Right lobe of liver (tissue), 4 donors: ENCODE data around the gene LSM10.

Source experiments
- POLR2A ChIP-seq: fragments of 450-650 bp; IDR thresholded peaks from one replicate; pipeline ENCODE4 v1.6.1; 2017; ENCODE audit warnings: antibody characterized with exemption, mild to moderate bottlenecking
- TF ChIP-seq, protein P1 (sequence below), 4 donors: fragments of 200-600 bp in 3 of 4; fragments of 450-650 bp in 1 of 4; IDR thresholded peaks; one replicate each; pipeline versions ENCODE4 v1.5.1 to v1.8.0; 2016 to 2022; ENCODE audit warnings: antibody characterized with exemption in 4 of 4, mild to moderate bottlenecking in 2 of 4
- donor health status: DM: no; HTN: no; CAD: no.
- donor health status: DM: no; HTN: no; CAD: no.
- donor health status: DM: no; HTN: yes; CAD: no.

DNA sequence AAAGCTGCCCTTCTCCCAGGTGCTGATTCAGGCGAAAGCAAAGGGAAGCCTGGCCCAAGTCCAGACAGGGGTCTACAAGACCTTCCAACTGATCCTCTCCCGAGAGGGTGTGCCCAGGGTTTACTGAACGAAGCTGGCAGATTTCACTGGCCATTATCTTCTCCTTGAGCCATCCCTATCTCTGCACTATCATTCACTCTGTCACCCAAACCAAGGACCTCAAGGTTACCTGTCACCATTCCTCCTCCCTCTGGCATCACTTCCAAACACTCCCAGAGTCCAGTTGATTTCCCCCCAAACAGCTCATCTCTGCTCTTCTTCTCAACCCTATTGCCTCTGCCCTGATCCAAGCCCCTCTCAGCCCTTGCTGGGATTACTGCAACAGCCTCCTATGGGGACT, 16.9 kb downstream of the LSM10 start:
- TF ChIP-seq POLR2A, result no peak
- TF ChIP-seq, protein P1, sequence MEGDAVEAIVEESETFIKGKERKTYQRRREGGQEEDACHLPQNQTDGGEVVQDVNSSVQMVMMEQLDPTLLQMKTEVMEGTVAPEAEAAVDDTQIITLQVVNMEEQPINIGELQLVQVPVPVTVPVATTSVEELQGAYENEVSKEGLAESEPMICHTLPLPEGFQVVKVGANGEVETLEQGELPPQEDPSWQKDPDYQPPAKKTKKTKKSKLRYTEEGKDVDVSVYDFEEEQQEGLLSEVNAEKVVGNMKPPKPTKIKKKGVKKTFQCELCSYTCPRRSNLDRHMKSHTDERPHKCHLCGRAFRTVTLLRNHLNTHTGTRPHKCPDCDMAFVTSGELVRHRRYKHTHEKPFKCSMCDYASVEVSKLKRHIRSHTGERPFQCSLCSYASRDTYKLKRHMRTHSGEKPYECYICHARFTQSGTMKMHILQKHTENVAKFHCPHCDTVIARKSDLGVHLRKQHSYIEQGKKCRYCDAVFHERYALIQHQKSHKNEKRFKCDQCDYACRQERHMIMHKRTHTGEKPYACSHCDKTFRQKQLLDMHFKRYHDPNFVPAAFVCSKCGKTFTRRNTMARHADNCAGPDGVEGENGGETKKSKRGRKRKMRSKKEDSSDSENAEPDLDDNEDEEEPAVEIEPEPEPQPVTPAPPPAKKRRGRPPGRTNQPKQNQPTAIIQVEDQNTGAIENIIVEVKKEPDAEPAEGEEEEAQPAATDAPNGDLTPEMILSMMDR (IDR thresholded peaks at IDR 0.05), result no peak
